Placental epithelial cell (primary cell): ENCODE data around the gene DCBLD2. TPM values are rescaled to one million over a fixed set of nuclear protein-coding genes. Genes with fewer than 3 reads are reported as not detected.

Experiments
- small RNA-seq: library from RNA; depleted of rRNA; stranded (forward); fragments of <200 nt; gene quantifications from one replicate; pipeline ENCODE3, GENCODE V24; 2012
- total RNA-seq: library from RNA; depleted of rRNA; stranded (reverse); fragments of >200 nt; gene quantifications from 2 replicates; pipeline ENCODE4 v1.2.3, GENCODE V29; 2012

Gene DCBLD2
- total RNA-seq = 64.4 and 135 TPM in 2 replicates

DNA sequence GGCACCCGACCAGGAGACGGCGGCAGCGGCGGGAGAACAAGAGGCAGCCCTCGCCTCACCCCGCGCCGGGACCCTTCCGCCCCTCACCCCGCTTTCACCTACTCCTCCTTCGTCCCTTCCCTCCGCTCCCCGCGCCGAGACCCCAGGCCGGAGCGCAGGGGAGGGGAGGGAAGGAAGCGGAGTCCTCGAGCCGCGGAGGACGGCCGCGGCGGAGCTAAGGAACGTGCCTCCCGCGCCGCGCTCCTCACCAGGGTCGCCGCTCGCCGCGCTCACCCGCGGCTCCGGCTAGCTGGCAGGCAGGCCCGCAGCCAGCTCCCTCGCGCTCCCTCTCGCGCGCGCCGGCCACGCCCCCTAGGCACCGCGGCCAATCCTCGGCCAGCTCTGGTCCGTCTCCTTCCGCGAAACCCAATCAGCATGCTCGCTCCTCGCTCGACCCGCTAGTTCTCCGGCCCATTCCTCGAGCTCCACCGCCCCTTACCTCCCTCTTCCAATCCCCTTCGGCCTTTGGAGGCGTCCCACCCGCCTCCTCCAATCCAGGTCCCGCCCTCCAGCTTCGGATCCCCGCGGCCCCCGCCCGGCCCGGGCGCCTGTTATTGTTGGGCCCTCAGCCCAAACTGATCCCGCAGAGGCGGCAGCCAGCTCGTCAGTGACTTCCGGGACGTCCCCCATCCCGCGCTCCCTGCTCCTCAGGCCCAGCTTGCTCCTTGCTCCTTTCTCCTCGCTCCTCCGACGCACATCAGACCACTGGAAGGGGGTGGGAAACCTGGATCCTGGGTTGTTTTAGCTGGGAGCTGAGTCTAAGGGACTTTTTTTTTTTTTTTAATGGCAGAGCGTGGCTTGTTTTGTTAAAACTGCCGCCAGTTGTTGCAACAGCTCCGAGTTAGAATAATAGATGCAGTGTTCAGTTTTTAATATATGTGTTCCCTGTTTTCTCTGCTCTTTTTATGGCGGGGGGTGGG, at the start of gene DCBLD2:
DCBLD2 (minus strand) TSS at position 304 of the 959 bp plus-strand sequence. CDS start 369 bp downstream, outside the sequence.

DNA sequence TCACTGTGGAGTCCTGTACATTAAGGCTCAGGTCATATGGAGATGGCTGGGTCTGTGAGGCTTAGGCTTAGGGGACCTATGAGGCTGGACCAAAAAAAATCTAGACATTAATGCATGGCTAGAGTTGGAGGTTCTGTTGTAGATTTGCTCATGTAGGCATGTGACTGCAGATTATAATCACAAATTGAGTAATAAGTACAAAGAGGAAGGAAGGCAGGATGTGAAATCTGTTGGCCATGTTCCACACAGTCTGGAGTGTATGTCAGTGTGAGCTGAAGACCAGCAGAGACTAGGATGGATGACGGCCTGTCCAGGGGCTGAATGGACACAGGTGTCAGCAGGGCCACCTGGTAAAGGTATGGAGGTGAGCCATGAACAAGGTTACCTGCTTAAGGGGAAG, 138.4 kb downstream of the DCBLD2 start, which contains the start of gene ST3GAL6:
ST3GAL6 (plus strand) TSS at position 265 of the 400 bp plus-strand sequence. CDS start 5,101 bp downstream, outside the sequence.

Small RNAs within 50 kb of the gene (small RNA-seq; reads per million reads assigned to genes)
- gene RNU6-1263P (not detected), gene RNU6-26P (not detected)

Other genes starting within 250 kb of the DCBLD2 start
- 6.3 and 8.8 TPM in 2 replicates for gene ST3GAL6, start 138.4 kb downstream of the DCBLD2 start, total RNA-seq